LNCAP (cell line): ENCODE measurements around the gene PWWP2B.

ENCODE experiments used
- CTCF ChIP-seq: fragments of 450-650 bp; IDR thresholded peaks from 2 replicates; pipeline ENCODE4 v1.5.1; 2017; ENCODE audit warnings: mild to moderate bottlenecking

Gene PWWP2B

GRCh38 chr10:132460071-132460470 is 63.1 kb downstream of the PWWP2B start:
- no peak for TF ChIP-seq CTCF

GRCh38 chr10:132460691-132461090 is 63.7 kb downstream of the PWWP2B start:
- TF ChIP-seq CTCF: no peak

- no peak for TF ChIP-seq CTCF
Measured at GRCh38 chr10:132461103-132461682, 64.2 kb downstream of the PWWP2B start.

GRCh38 chr10:132461683-132462231 is 64.8 kb downstream of the PWWP2B start:
- TF ChIP-seq CTCF: no peak

GRCh38 chr10:132462463-132463332 is 65.7 kb downstream of the PWWP2B start:
- no peak for TF ChIP-seq CTCF

GRCh38 chr10:132463333-132464255 is 66.6 kb downstream of the PWWP2B start:
- TF ChIP-seq CTCF: no peak
